HCT116 (cell line): ENCODE data around the gene RET. TPM values are rescaled to one million over a fixed set of nuclear protein-coding genes. Genes with fewer than 3 reads are reported as not detected.

ENCODE experiments used
- ATAC-seq: fragments of 200-7000 bp; cut with Tn5 transposase; 2 replicates; pipeline ENCODE4 v1.9.1; 2020; ENCODE audit warnings: mild to moderate bottlenecking, moderate library complexity
- BruUV-seq: library from RNA; stranded (reverse); fragments of 400-500 nt; replicated peaks from 2 replicates; lab custom pipeline; 2021; lab: Mats Ljungman, UMichigan
- CTCF ChIA-PET: fragments of 300-600 bp; sonication (Branson Sonifier 250); formaldehyde crosslinking; loops from one replicate; lab custom pipeline; 2021; ENCODE audit warnings: antibody characterized with exemption; lab: Charles Lee
- POLR2A ChIA-PET: fragments of 300-600, 350-600 bp; sonication (Branson Sonifier 250); formaldehyde crosslinking; loops from one replicate; lab custom pipeline; 2021; ENCODE audit warnings: antibody characterized with exemption; lab: Charles Lee
- RAD21 ChIA-PET, 2 experiments: fragments of 300-600 bp; sonication (Branson Sonifier 250); formaldehyde crosslinking; loops; one replicate each; lab custom pipeline; 2023; ENCODE audit warnings: low total read pairs in 2 of 2; ENCODE audit not compliant: uncharacterized antibody in 2 of 2, unreplicated experiment in 2 of 2, low non-redundant PET in 1 of 2; lab: Charles Lee
- DNase-seq: peaks from one replicate; pipeline ENCODE4 v3.0.0-alpha.2; 2010; ENCODE audit warnings: low read depth, low spot score
- H2AFZ ChIP-seq: fragments of 200-600 bp; shearing (Covaris generic), sonication (generic); 2 replicates; pipeline ENCODE4 v1.6.1; 2017; ENCODE audit warnings: low read depth, mixed run types, mixed read lengths, antibody characterized with exemption, low read length; ENCODE audit not compliant: poor library complexity, severe bottlenecking
- H3K27ac ChIP-seq: 2 replicates; pipeline ENCODE4 v1.5.1; 2012; ENCODE audit warnings: low read depth, low read length
- H3K27me3 ChIP-seq: fragments of 200-600 bp; sonication (generic); 2 replicates; pipeline ENCODE4 v1.6.1; 2016; ENCODE audit warnings: mixed run types, low read length, mixed read lengths; ENCODE audit not compliant: insufficient read depth
- H3K36me3 ChIP-seq, 2 experiments: fragments of 200-500 bp in 1 of 2; fragments of 200-600 bp in 1 of 2; sonication (Bioruptor generic) in 1 of 2; sonication (generic) in 1 of 2; 2 replicates each; pipeline versions ENCODE4 v1.5.1 to v1.6.1; 2014 to 2016; ENCODE audit warnings: low read length in 2 of 2, inconsistent platforms in 1 of 2, mixed read lengths in 1 of 2, mixed run types in 1 of 2; ENCODE audit not compliant: insufficient read depth in 2 of 2, control insufficient read depth in 1 of 2
- H3K4me1 ChIP-seq, 2 experiments: fragments of 200-600 bp in 1 of 2; sonication (generic) in 1 of 2; 2 replicates each; pipeline versions ENCODE4 v1.5.1 to v1.6.1; 2012 to 2017; ENCODE audit warnings: low read length in 2 of 2, inconsistent platforms in 1 of 2, mild to moderate bottlenecking in 1 of 2, mixed read lengths in 1 of 2, mixed run types in 1 of 2, moderate library complexity in 1 of 2; ENCODE audit not compliant: insufficient read depth in 2 of 2, control insufficient read depth in 1 of 2
- H3K4me2 ChIP-seq: fragments of 200-600 bp; sonication (generic); 2 replicates; pipeline ENCODE4 v1.6.1; 2017; ENCODE audit warnings: mixed run types, low read length, mixed read lengths
- H3K4me3 ChIP-seq, 2 experiments: fragments of 200-600 bp in 1 of 2; sonication (generic) in 1 of 2; replicated peaks in 1 of 2; 2 replicates each; pipeline ENCODE4 v1.5.1; 2011 to 2016; ENCODE audit warnings: low read length in 2 of 2, control low read depth in 1 of 2, low read depth in 1 of 2, mild to moderate bottlenecking in 1 of 2, mixed read lengths in 1 of 2, mixed run types in 1 of 2
- H3K79me2 ChIP-seq: fragments of 200-600 bp; sonication (generic); 2 replicates; pipeline ENCODE4 v1.6.1; 2017; ENCODE audit warnings: mild to moderate bottlenecking, mixed run types, low read length, moderate library complexity, mixed read lengths; ENCODE audit not compliant: insufficient read depth
- H3K9ac ChIP-seq: fragments of 200-600 bp; sonication (generic); 2 replicates; pipeline ENCODE4 v1.6.1; 2016; ENCODE audit warnings: low read length, mixed read lengths
- H3K9me2 ChIP-seq: fragments of 200-600 bp; sonication (generic), shearing (Covaris generic); 2 replicates; pipeline ENCODE4 v1.6.1; 2017; ENCODE audit warnings: mixed run types, mild to moderate bottlenecking, moderate library complexity; ENCODE audit not compliant: insufficient read depth
- H3K9me3 ChIP-seq, 2 experiments: fragments of 200-500 bp in 1 of 2; fragments of 200-600 bp in 1 of 2; sonication (Bioruptor generic) in 1 of 2; sonication (generic) in 1 of 2; 2 replicates each; pipeline ENCODE4 v1.6.1; 2014 to 2017; ENCODE audit warnings: low read length in 2 of 2, mixed read lengths in 2 of 2, inconsistent platforms in 1 of 2, low read depth in 1 of 2, mild to moderate bottlenecking in 1 of 2, mixed run types in 1 of 2, moderate library complexity in 1 of 2; ENCODE audit not compliant: control insufficient read depth in 1 of 2, insufficient read depth in 1 of 2
- H4K20me1 ChIP-seq: fragments of 200-600 bp; sonication (generic), shearing (Covaris generic); 2 replicates; pipeline ENCODE4 v1.6.1; 2017; ENCODE audit warnings: mixed run types, mild to moderate bottlenecking, moderate library complexity; ENCODE audit not compliant: insufficient read depth
- CBX3 ChIP-seq: IDR thresholded peaks from 2 replicates; pipeline ENCODE4 v1.6.1; 2012; ENCODE audit warnings: low read depth
- EGR1 ChIP-seq: IDR thresholded peaks from 2 replicates; pipeline ENCODE4 v1.6.1; 2012; ENCODE audit warnings: low read depth
- EZH2phosphoT487 ChIP-seq: fragments of 200-600 bp; IDR thresholded peaks from 2 replicates; pipeline ENCODE4 v1.6.1; 2018; ENCODE audit warnings: antibody characterized with exemption, borderline replicate concordance
- FOSL1 ChIP-seq: IDR thresholded peaks from 2 replicates; pipeline ENCODE4 v1.6.1; 2012; ENCODE audit warnings: low read depth
- JUND ChIP-seq: IDR thresholded peaks from 2 replicates; pipeline ENCODE4 v1.6.1; 2012
- POLR2A ChIP-seq: IDR thresholded peaks from 2 replicates; pipeline ENCODE4 v1.7.0; 2011; ENCODE audit warnings: borderline replicate concordance; ENCODE audit not compliant: insufficient read depth, insufficient read length; ENCODE audit errors: extremely low read depth
- RAD21 ChIP-seq: IDR thresholded peaks from 2 replicates; pipeline ENCODE4 v1.6.1; 2012; ENCODE audit warnings: low read depth, mild to moderate bottlenecking
- SP1 ChIP-seq: IDR thresholded peaks from 2 replicates; pipeline ENCODE4 v1.6.1; 2012; ENCODE audit warnings: low read depth
- TCF7L2 ChIP-seq: IDR thresholded peaks from 2 replicates; pipeline ENCODE4 v1.7.0; 2011; ENCODE audit warnings: borderline replicate concordance, inconsistent platforms; ENCODE audit not compliant: insufficient read depth, insufficient read length; ENCODE audit errors: extremely low read depth
- ZFX ChIP-seq: fragments of 450-650 bp; IDR thresholded peaks from 2 replicates; pipeline ENCODE4 v1.6.1; 2017
- ZNF274 ChIP-seq: fragments of 200-500 bp; sonication (Bioruptor generic); IDR thresholded peaks from 2 replicates; pipeline ENCODE4 v1.6.1; 2014; ENCODE audit warnings: mild to moderate bottlenecking, low read depth, low read length, inconsistent platforms
- intact Hi-C: fragments of 100-400 bp; cut with micrococcal nuclease; formaldehyde crosslinking; loops from 2 replicates; pipeline ENCODE4 v1.10.0; 2022
- total RNA-seq: library from RNA; stranded (reverse); gene quantifications from one replicate; pipeline ENCODE4 v1.2.1, GENCODE V29; 2021; ENCODE audit not compliant: unreplicated experiment
- TF ChIP-seq, protein P1 (sequence below), 3 experiments: fragments of 200-600 bp in 1 of 3; sonication (generic) in 1 of 3; IDR thresholded peaks in 2 of 3; conservative IDR thresholded peaks in 1 of 3; 2 replicates each; pipeline ENCODE4 v1.5.1; 2012 to 2017; ENCODE audit warnings: low read depth in 2 of 3, low read length in 2 of 3, antibody characterized with exemption in 1 of 3, borderline replicate concordance in 1 of 3, control low read depth in 1 of 3, mild to moderate bottlenecking in 1 of 3, mixed read lengths in 1 of 3, mixed run types in 1 of 3, moderate library complexity in 1 of 3; ENCODE audit not compliant: insufficient read depth in 1 of 3
- TF ChIP-seq, protein P2 (sequence below): IDR thresholded peaks from 2 replicates; pipeline ENCODE4 v1.6.1; 2012

RET gene
- total RNA-seq, 1 experiment from 2014 or later = 5.9 TPM

DNA sequence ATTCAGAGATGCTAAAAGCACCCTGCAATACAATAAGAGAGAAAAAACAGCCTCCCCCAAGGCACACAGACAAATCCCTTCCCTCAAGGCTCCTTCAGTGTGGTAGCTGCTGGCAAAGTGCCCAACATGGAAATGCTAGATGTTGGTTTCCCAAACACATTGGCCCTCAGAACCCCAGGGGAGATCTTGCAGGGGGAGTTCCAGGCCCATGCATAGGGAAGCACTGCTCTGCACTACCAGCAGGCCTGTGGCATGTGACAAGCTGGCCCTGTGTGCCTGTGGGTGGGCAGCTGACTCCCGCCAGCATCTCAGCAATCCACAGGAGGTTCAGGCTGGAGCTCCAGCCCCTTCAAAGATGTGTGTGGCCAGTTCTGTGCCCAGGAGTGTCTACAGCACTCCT, 44.6 kb downstream of the RET start:
- no peak for ATAC-seq
- no peaks in the 10 kb centered on the region for H3K9me2 ChIP-seq
- no peak for DNase-seq
- H2AFZ ChIP-seq = no peak overlapping the region
- ChIA-PET CTCF (no interaction called here), RAD21 (no interaction called here), POLR2A (no interaction called here)
- no peaks in the 10 kb centered on the region for H3K79me2 ChIP-seq
- H3K27ac ChIP-seq = no peak overlapping the region
- no TSS peak for BruUV-seq
- no peaks in the 10 kb centered on the region for H3K36me3 ChIP-seq
- no peaks in the 10 kb centered on the region for H3K9me3 ChIP-seq
- no peak overlapping the region for H3K4me3 ChIP-seq
- no peaks in the 10 kb centered on the region for H4K20me1 ChIP-seq
- intact Hi-C loops = no loop called here
- no peaks in the 10 kb centered on the region for H3K4me1 ChIP-seq
- no peak overlapping the region for H3K9ac ChIP-seq
- no peaks in the 10 kb centered on the region for H3K27me3 ChIP-seq
- H3K4me2 ChIP-seq = no peak overlapping the region
- no peak for TF ChIP-seq ZFX
- TF ChIP-seq EGR1 = no peak
- TF ChIP-seq, protein P1, sequence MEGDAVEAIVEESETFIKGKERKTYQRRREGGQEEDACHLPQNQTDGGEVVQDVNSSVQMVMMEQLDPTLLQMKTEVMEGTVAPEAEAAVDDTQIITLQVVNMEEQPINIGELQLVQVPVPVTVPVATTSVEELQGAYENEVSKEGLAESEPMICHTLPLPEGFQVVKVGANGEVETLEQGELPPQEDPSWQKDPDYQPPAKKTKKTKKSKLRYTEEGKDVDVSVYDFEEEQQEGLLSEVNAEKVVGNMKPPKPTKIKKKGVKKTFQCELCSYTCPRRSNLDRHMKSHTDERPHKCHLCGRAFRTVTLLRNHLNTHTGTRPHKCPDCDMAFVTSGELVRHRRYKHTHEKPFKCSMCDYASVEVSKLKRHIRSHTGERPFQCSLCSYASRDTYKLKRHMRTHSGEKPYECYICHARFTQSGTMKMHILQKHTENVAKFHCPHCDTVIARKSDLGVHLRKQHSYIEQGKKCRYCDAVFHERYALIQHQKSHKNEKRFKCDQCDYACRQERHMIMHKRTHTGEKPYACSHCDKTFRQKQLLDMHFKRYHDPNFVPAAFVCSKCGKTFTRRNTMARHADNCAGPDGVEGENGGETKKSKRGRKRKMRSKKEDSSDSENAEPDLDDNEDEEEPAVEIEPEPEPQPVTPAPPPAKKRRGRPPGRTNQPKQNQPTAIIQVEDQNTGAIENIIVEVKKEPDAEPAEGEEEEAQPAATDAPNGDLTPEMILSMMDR (IDR thresholded peaks at IDR 0.05 in 2 of 3, conservative IDR thresholded peaks at IDR 0.05 in 1 of 3; ENCODE audit: borderline replicate concordance in 1 of 3, insufficient read depth in 1 of 3, low read depth in 2 of 3, low read length in 2 of 3) = no peak
- TF ChIP-seq POLR2A = no peak
- TF ChIP-seq TCF7L2 = no peak
- TF ChIP-seq EZH2phosphoT487 = no peak
- no peak for TF ChIP-seq SP1
- no peak for TF ChIP-seq CBX3
- no peak for TF ChIP-seq FOSL1
- no peak for TF ChIP-seq ZNF274
- TF ChIP-seq, protein P2, sequence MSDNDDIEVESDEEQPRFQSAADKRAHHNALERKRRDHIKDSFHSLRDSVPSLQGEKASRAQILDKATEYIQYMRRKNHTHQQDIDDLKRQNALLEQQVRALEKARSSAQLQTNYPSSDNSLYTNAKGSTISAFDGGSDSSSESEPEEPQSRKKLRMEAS = no peak
- no peak for TF ChIP-seq JUND
- no peak for TF ChIP-seq RAD21
- TF ChIP-seq, all 23 proteins: peak for 0
